BJ (cell line): ENCODE measurements around the gene PUDP. TPM values are rescaled to one million over a fixed set of nuclear protein-coding genes. Genes with fewer than 3 reads are reported as not detected.

Source experiments
- CTCF ChIA-PET: fragments of 350-600 bp; formaldehyde crosslinking; extraction: SDS; loops from one replicate; lab custom pipeline; 2021; ENCODE audit warnings: antibody characterized with exemption, inconsistent platforms; lab: Yijun Ruan, JAX
- POLR2A ChIA-PET: fragments of 300-600 bp; sonication (Branson Sonifier 250); formaldehyde crosslinking; extraction: SDS; loops from one replicate; lab custom pipeline; 2021; ENCODE audit warnings: antibody characterized with exemption; lab: Charles Lee
- DNase-seq: peaks from one replicate; pipeline ENCODE4 v3.0.0-alpha.2; 2011; ENCODE audit warnings: low read depth
- H3K27me3 ChIP-seq: 2 replicates; pipeline ENCODE4 v1.6.0; 2011; ENCODE audit warnings: low read length; ENCODE audit not compliant: control insufficient read depth, insufficient read depth
- H3K36me3 ChIP-seq: 2 replicates; pipeline ENCODE4 v1.5.1; 2011; ENCODE audit warnings: low read length; ENCODE audit not compliant: control insufficient read depth, insufficient read depth
- H3K4me3 ChIP-seq: 2 replicates; pipeline ENCODE4 v1.5.1; 2011; ENCODE audit warnings: low read depth, mild to moderate bottlenecking, control low read depth, low read length
- polyA plus RNA-seq: library from polyadenylated mRNA; depleted of rRNA; stranded (reverse); fragments of >200 nt; gene quantifications from 2 replicates; pipeline ENCODE4 v1.2.3, GENCODE V29; 2011
- TF ChIP-seq, protein P1 (sequence below): IDR thresholded peaks from 2 replicates; pipeline ENCODE4 v1.5.1; 2011; ENCODE audit warnings: low read depth, mild to moderate bottlenecking, control low read depth, inconsistent platforms, low read length, moderate library complexity; ENCODE audit not compliant: insufficient read depth

Gene PUDP
- polyA plus RNA-seq, 1 experiment = 17.2 TPM

DNA sequence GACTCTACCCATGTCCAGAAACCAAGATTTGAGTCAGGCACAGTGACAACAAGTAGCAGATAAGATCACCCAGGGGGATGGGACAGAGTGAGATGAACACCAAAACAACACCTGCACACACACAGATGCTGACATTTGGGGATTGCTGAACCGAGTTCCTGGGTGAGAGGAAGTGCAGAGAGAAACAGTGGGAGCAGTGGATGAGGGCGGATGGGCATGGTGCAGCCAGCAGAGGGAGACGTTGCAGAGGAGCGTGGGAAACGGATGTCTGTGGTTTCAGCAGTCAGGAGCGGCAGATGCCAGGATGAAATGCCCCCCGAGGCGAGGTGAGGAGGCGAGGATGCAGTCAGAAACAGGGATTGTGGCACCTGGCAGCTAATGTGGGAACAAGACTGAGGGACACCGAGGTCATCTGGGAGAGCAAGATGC, 79.0 kb downstream of the PUDP start:
- Histone ChIP-seq H3K36me3 (no peaks in the 10 kb centered on the region), H3K4me3 (no peak overlapping the region), H3K27me3 (no peaks in the 10 kb centered on the region)
- ChIA-PET CTCF (no interaction called here), POLR2A (no interaction called here)
- DNase-seq = no peak
- TF ChIP-seq, protein P1, sequence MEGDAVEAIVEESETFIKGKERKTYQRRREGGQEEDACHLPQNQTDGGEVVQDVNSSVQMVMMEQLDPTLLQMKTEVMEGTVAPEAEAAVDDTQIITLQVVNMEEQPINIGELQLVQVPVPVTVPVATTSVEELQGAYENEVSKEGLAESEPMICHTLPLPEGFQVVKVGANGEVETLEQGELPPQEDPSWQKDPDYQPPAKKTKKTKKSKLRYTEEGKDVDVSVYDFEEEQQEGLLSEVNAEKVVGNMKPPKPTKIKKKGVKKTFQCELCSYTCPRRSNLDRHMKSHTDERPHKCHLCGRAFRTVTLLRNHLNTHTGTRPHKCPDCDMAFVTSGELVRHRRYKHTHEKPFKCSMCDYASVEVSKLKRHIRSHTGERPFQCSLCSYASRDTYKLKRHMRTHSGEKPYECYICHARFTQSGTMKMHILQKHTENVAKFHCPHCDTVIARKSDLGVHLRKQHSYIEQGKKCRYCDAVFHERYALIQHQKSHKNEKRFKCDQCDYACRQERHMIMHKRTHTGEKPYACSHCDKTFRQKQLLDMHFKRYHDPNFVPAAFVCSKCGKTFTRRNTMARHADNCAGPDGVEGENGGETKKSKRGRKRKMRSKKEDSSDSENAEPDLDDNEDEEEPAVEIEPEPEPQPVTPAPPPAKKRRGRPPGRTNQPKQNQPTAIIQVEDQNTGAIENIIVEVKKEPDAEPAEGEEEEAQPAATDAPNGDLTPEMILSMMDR = no peak

- POLR2A ChIA-PET = no interaction called here
- TF ChIP-seq, protein P1 = no peak
- no peak for DNase-seq
- no peaks in the 10 kb centered on the region for H3K36me3 ChIP-seq
- CTCF ChIA-PET = no interaction called here
- H3K4me3 ChIP-seq = no peak overlapping the region
- no peaks in the 10 kb centered on the region for H3K27me3 ChIP-seq
Measured at GRCh38 chrX:7067256-7067655, 80.7 kb downstream of the PUDP start.

GRCh38 chrX:7065473-7065872, 82.5 kb downstream of the PUDP start:
- Histone ChIP-seq H3K27me3 (no peaks in the 10 kb centered on the region), H3K36me3 (no peaks in the 10 kb centered on the region), H3K4me3 (no peak overlapping the region)
- ChIA-PET POLR2A (no interaction called here), CTCF (no interaction called here)
- TF ChIP-seq, protein P1 = no peak
- DNase-seq = no peak

DNA sequence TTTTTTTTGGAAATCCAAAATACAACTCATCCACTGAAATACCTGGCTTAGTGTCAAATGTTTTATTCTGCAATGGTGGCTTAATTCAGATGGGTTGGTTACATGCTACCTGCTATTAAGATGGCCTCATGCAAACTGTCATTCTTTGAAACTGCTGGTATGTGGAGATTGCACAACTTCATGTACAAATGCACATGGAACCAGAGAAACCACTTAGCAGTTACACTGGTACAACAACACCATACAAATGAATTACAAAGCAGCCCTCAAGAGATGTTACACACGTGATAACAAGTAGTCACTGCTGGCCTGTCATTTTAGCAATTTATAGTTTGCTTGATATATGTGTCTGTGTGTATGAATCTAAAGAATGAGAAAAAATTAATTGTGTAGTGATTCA, 85.0 kb downstream of the PUDP start:
- DNase-seq = no peak
- TF ChIP-seq, protein P1 = no peak
- CTCF ChIA-PET = no interaction called here
- no peak overlapping the region for H3K4me3 ChIP-seq
- H3K36me3 ChIP-seq = no peaks in the 10 kb centered on the region
- H3K27me3 ChIP-seq = no peaks in the 10 kb centered on the region
- POLR2A ChIA-PET = no interaction called here

GRCh38 chrX:7062276-7062675, 85.7 kb downstream of the PUDP start:
- CTCF ChIA-PET = no interaction called here
- POLR2A ChIA-PET = no interaction called here

More at GRCh38 chrX:7062276-7062675, 85.7 kb downstream of the PUDP start:
- DNase-seq = no peak
- no peak overlapping the region for H3K4me3 ChIP-seq
- H3K27me3 ChIP-seq = no peaks in the 10 kb centered on the region
- TF ChIP-seq, protein P1 = no peak
- H3K36me3 ChIP-seq = no peaks in the 10 kb centered on the region
